GM13977 (cell line): ENCODE results near the gene FBN1.

Experiments
- DNase-seq: peaks from one replicate; pipeline ENCODE4 v3.0.0; 2012; ENCODE audit warnings: low spot score
- in situ Hi-C: fragments of 300-500 bp; cut with MboI; formaldehyde crosslinking; loops from one replicate; pipeline ENCODE4 v1.12.0; 2022; ENCODE audit warnings: low sequenced_read_pairs, low pct_unique_long_range_greater_than_20kb, mixed read lengths, inconsistent platforms; ENCODE audit not compliant: unreplicated experiment
- TF ChIP-seq, protein P1 (sequence below): IDR thresholded peaks from 2 replicates; pipeline ENCODE4 v1.5.1; 2012; ENCODE audit warnings: mild to moderate bottlenecking, control low read depth; ENCODE audit not compliant: insufficient read depth; ENCODE audit errors: extremely low read depth, missing control alignments

Gene FBN1

DNA sequence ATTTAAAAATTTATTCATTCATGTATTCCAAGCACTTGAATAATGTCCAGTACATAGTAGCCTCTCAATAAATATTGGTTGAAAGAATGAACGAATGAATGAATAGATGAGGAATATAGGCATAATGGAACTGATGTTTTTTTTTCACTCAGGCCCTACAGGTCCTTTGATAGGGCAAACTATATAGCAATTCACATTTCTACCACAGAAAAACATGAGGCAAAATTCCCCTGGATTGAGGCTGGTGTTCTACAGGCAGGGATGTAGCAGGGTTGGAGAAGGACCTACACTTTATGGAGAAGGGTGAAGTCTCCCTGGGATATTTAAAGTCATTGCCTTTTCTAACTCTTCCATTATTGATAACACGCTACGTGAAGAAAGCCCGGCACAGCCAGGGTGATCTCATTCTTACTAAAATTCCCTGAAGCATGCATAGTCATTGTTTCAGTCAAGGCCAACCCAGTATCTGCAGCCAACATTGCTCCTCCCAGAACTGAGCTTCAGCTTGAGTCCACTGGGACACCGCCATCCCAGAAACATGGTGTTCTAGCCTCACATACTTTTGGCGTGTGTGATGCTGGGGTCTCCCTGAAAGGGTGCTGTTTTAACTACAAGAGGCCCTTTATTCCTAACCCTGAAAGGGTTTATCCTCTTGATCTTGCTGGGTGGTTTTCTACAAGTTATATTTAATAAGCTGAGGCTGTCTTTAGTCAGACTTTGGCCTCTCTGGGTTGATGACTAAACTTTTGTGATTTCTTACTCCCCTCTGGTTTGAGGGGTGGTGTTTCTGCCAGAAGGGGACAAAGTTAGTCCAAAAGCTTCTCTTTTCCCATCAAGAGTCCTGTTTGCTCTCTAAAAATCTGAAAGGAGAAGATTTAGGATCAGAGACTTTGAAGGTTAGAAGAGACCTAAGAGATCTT, 25.9 kb upstream of the FBN1 start:
- in situ Hi-C loops, result no loop called here
- TF ChIP-seq, protein P1, sequence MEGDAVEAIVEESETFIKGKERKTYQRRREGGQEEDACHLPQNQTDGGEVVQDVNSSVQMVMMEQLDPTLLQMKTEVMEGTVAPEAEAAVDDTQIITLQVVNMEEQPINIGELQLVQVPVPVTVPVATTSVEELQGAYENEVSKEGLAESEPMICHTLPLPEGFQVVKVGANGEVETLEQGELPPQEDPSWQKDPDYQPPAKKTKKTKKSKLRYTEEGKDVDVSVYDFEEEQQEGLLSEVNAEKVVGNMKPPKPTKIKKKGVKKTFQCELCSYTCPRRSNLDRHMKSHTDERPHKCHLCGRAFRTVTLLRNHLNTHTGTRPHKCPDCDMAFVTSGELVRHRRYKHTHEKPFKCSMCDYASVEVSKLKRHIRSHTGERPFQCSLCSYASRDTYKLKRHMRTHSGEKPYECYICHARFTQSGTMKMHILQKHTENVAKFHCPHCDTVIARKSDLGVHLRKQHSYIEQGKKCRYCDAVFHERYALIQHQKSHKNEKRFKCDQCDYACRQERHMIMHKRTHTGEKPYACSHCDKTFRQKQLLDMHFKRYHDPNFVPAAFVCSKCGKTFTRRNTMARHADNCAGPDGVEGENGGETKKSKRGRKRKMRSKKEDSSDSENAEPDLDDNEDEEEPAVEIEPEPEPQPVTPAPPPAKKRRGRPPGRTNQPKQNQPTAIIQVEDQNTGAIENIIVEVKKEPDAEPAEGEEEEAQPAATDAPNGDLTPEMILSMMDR, result no peak

DNA sequence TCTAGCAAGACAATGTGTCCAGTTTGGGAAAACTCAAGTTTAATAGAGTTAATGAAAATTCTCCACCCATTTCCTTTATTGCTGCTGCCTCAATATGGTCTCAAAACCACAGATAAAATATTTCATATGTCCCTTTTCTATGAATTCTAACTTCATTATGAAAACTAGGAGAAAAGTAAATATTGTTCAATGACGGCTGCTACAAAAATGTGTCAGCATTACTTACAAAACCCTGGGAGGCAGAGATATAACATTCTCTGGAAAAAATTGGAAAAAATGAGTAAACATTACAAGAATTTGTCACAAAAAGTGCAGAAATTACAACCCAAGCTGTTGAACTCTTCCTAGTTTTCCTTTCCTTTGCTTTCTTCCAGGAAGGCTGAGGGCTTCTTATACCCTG, 22.2 kb upstream of the FBN1 start:
- in situ Hi-C loops, result no loop called here
- no peak for DNase-seq
- TF ChIP-seq, protein P1, result no peak

More for the DNA sequence above, 25.9 kb upstream of the FBN1 start:
- no peak for DNase-seq

DNA sequence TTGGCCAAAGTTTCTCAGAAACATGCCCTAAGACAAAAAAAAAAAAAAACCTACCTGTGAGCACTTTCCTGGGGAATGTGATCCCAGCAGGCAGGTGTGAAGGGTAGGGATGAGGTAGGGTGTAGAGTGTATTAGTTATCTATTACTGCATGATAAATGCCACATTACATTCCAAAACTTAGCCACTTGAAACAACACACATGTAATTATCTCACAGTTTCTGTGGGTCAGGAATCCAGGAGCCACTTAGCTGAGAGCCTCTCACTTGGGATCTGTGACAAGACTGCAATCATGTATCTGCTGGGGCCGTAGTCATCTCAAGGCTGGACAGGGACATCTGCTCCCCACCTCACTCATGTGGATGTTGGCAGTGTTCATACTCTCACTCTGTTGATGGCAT, 18.9 kb upstream of the FBN1 start:
- DNase-seq, result no peak
- TF ChIP-seq, protein P1, result no peak
- in situ Hi-C loops, result no loop called here

DNA sequence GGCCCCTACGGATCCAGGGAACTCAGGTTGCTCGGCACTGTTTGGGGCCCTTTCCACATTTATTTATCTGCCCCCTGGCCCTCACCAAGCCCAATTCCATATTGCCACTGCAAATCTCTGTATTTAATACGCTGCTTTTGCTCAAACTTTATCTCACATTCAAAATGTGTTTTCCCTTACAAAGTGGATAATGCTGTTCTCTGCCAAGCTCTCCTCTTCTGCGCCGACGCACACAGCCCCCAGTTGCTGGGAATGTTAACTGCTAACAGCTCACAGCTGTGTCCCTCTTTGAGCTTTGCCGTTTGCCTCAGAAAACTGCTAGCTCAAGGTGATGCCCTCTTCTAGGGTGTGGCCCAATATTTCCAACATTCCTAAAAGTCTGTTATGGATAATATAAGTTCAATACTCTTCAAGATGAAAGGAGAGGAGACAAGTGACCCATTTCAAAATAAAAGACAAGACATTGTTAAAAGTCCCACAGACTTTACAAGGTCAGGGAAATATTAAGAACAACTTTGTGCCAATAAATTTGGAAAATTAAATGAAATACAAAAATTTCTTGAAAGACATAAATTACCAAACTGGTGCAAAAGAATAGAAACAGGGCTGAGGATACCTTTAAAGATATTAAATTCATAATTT, 12.6 kb upstream of the FBN1 start:
- TF ChIP-seq, protein P1, result no peak
- DNase-seq, result no peak
- in situ Hi-C loops, result no loop called here

DNA sequence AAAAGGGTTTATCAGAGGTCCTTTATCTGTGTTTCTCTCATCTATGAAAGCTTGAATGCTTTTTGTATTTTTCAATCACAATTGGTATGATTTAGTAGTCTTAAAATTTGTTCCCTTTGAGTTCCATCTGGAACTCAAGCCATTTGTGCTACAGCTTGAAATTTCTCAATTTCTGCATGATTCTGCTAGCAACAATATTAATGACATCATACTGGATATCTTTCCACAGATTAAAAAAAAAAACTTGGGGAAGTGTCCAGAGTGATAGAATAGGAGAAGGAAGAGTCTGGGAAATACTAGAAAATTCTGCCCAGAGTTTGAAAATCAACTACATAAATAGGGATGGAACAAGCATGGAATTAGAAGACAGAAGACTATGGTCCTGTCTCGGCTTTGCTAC, 9.3 kb upstream of the FBN1 start:
- in situ Hi-C loops, result no loop called here
- no peak for DNase-seq
- TF ChIP-seq, protein P1, result no peak

DNA sequence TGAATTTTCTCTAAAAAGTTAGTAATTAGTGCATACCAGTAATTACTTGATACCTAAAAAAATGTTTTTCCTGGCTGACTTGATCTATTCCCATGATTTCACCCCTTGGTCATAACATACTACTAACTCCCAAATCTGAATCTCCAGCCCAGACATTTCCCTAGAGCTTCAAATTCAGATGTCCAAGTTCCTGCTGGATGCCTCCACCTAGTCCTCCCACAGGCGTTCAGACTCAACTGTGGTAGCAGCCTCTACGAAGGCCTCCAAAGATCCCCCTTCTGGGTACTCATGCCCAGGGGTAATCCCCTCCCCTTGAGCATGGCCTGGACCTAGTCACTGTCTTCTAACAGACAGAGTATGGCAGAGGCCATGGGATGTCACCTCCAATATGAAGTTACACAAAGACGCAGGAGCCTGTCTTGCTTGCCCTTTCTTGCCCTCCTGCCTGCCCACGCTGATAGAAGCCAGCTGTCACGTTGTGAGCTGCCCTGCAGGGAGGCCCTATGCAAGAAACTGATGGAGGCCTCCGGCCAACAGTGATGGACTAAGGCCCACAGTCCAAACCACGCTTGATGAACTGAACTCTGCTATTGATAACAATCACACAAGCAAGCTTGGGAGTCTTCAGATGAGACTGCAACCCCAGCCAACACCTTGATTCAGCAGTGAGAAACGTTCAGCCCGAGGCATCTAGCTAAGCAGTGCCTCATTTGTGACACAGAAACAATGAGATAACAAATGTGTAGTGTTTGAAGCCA, 8.6 kb upstream of the FBN1 start:
- in situ Hi-C loops, result no loop called here
- TF ChIP-seq, protein P1, result no peak

More for the DNA sequence above, 8.6 kb upstream of the FBN1 start:
- no peak for DNase-seq
